SH-SY5Y (cell line): ENCODE results near the gene WSCD1.

Experiments used
- GATA2 ChIP-seq: IDR thresholded peaks from 2 replicates; pipeline ENCODE4 v1.6.1; 2011; ENCODE audit warnings: mild to moderate bottlenecking, low read depth, low read length
- GATA3 ChIP-seq: IDR thresholded peaks from 2 replicates; pipeline ENCODE4 v1.6.1; 2011; ENCODE audit warnings: low read depth, mild to moderate bottlenecking, low read length, moderate library complexity

- TF ChIP-seq GATA3 = no peak
- no peak for TF ChIP-seq GATA2
Measured at GRCh38 chr17:6106212-6106611, 36.0 kb downstream of the WSCD1 start.
